PC-3 (cell line): ENCODE measurements around the gene XPNPEP3. TPM values are rescaled to one million over a fixed set of nuclear protein-coding genes. Genes with fewer than 3 reads are reported as not detected.
A peak's percentile ranks its signal among the peaks of the same experiment; 100 is the strongest.
"Not testable (repeated sequence)": the region's sequence is repeated elsewhere in the genome, so short reads cannot be mapped to it uniquely, and the experiment has no call there.

Source experiments
- ATAC-seq: fragments of 200-7000 bp; cut with Tn5 transposase; 2 replicates; pipeline ENCODE4 v1.9.1; 2020; ENCODE audit warnings: mild to moderate bottlenecking, moderate library complexity
- BruUV-seq: library from RNA; stranded (reverse); fragments of 400-500 nt; replicated peaks from 2 replicates; lab custom pipeline; 2021; lab: Mats Ljungman, UMichigan
- CTCF ChIA-PET: fragments of 300-600 bp; sonication (Branson Sonifier 250); formaldehyde crosslinking; loops from one replicate; lab custom pipeline; 2022; ENCODE audit warnings: antibody characterized with exemption; lab: Charles Lee
- POLR2A ChIA-PET: fragments of 300-600 bp; sonication (Branson Sonifier 250); formaldehyde crosslinking; loops from one replicate; lab custom pipeline; 2022; ENCODE audit warnings: antibody characterized with exemption; ENCODE audit not compliant: unreplicated experiment; lab: Charles Lee
- DNase-seq: peaks from one replicate; pipeline ENCODE4 v3.0.0-alpha.2; 2015
- H2AFZ ChIP-seq: fragments of 300-600 bp; sonication (generic); 2 replicates; pipeline ENCODE4 v1.6.0; 2016; ENCODE audit warnings: antibody characterized with exemption, low read length
- H3F3A ChIP-seq: fragments of 300-600 bp; sonication (generic); one replicate; pipeline ENCODE4 v1.6.0; 2017; ENCODE audit warnings: antibody characterized with exemption, low read length, control low read depth, mild to moderate bottlenecking; ENCODE audit not compliant: unreplicated experiment
- H3K27ac ChIP-seq: fragments of 300-600 bp; sonication (generic); 2 replicates; pipeline ENCODE4 v1.5.1; 2016; ENCODE audit warnings: mild to moderate bottlenecking, low read length
- H3K27me3 ChIP-seq: fragments of 300-600 bp; sonication (generic); 2 replicates; pipeline ENCODE4 v1.6.1; 2016; ENCODE audit warnings: low read length, mixed read lengths
- H3K36me3 ChIP-seq: fragments of 300-600 bp; sonication (generic); 2 replicates; pipeline ENCODE4 v1.6.1; 2016; ENCODE audit warnings: low read depth, mixed run types, low read length, mixed read lengths
- H3K4me1 ChIP-seq: fragments of 300-600 bp; sonication (generic); 2 replicates; pipeline ENCODE4 v1.5.1; 2016; ENCODE audit warnings: low read length; ENCODE audit not compliant: insufficient read depth
- H3K4me2 ChIP-seq: fragments of 300-600 bp; sonication (generic); 2 replicates; pipeline ENCODE4 v1.6.0; 2016; ENCODE audit warnings: low read length
- H3K4me3 ChIP-seq: fragments of 300-600 bp; sonication (generic); 2 replicates; pipeline ENCODE4 v1.5.1; 2016; ENCODE audit warnings: mild to moderate bottlenecking, low read length, mixed read lengths
- H3K79me2 ChIP-seq: fragments of 300-600 bp; sonication (generic); 2 replicates; pipeline ENCODE4 v1.6.1; 2017; ENCODE audit warnings: low read length, mixed read lengths
- H3K9ac ChIP-seq: fragments of 300-600 bp; sonication (generic); 2 replicates; pipeline ENCODE4 v1.6.0; 2016; ENCODE audit warnings: mild to moderate bottlenecking, low read length
- H3K9me2 ChIP-seq: fragments of 300-600 bp; sonication (generic); replicated peaks from 2 replicates; pipeline ENCODE4 v1.6.1; 2016; ENCODE audit warnings: mixed run types, low read length, mixed read lengths
- H3K9me3 ChIP-seq: fragments of 300-600 bp; sonication (generic); 2 replicates; pipeline ENCODE4 v1.6.1; 2016; ENCODE audit warnings: low read length, mixed read lengths
- H4K20me1 ChIP-seq: fragments of 300-600 bp; sonication (generic); 2 replicates; pipeline ENCODE4 v1.6.1; 2016; ENCODE audit warnings: low read length, mixed read lengths
- EZH2 ChIP-seq: fragments of 300-600 bp; sonication (generic); IDR thresholded peaks from one replicate; pipeline ENCODE4 v1.6.1; 2017; ENCODE audit warnings: antibody characterized with exemption, mild to moderate bottlenecking, low read length; ENCODE audit not compliant: unreplicated experiment
- EZH2phosphoT487 ChIP-seq: fragments of 300-600 bp; sonication (generic); IDR thresholded peaks from 2 replicates; pipeline ENCODE4 v1.6.1; 2018; ENCODE audit warnings: mild to moderate bottlenecking, antibody characterized with exemption, low read length, borderline replicate concordance
- intact Hi-C: fragments of 100-400 bp; cut with micrococcal nuclease; formaldehyde crosslinking; loops from 2 replicates; pipeline ENCODE4 v1.9.0; 2023
- total RNA-seq: library from RNA; depleted of rRNA; stranded (reverse); fragments of >200 nt; gene quantifications from 2 replicates; pipeline ENCODE4 v1.2.3, GENCODE V29; 2014
- TF ChIP-seq, protein P1 (sequence below): fragments of 300-600 bp; sonication (generic); conservative IDR thresholded peaks from 2 replicates; pipeline ENCODE4 v1.5.1; 2017; ENCODE audit warnings: antibody characterized with exemption, low read depth, mild to moderate bottlenecking, low read length

The XPNPEP3 gene
- total RNA-seq, 1 experiment from 2014 or later = 7.9 TPM

GRCh38 chr22:40823426-40823825 lies 33.5 kb upstream of the XPNPEP3 start:
- TF ChIP-seq, protein P1, sequence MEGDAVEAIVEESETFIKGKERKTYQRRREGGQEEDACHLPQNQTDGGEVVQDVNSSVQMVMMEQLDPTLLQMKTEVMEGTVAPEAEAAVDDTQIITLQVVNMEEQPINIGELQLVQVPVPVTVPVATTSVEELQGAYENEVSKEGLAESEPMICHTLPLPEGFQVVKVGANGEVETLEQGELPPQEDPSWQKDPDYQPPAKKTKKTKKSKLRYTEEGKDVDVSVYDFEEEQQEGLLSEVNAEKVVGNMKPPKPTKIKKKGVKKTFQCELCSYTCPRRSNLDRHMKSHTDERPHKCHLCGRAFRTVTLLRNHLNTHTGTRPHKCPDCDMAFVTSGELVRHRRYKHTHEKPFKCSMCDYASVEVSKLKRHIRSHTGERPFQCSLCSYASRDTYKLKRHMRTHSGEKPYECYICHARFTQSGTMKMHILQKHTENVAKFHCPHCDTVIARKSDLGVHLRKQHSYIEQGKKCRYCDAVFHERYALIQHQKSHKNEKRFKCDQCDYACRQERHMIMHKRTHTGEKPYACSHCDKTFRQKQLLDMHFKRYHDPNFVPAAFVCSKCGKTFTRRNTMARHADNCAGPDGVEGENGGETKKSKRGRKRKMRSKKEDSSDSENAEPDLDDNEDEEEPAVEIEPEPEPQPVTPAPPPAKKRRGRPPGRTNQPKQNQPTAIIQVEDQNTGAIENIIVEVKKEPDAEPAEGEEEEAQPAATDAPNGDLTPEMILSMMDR = no peak
- TF ChIP-seq EZH2 (no peak), EZH2phosphoT487 (no peak)
- no TSS peak for BruUV-seq
- ATAC-seq (no peak), DNase-seq (no peak)
- Histone ChIP-seq H3K79me2 (peaks cover 7% of the 10 kb centered on the region), H3K36me3 (peaks cover 17% of the 10 kb centered on the region), H2AFZ (no peak overlapping the region), H3K9me2 (no peaks in the 10 kb centered on the region), H4K20me1 (no peaks in the 10 kb centered on the region), H3K27ac (no peak overlapping the region), H3K4me1 (peaks cover 9% of the 10 kb centered on the region), H3F3A (peaks cover 4% of the 10 kb centered on the region), H3K27me3 (no peaks in the 10 kb centered on the region), H3K4me3 (no peak overlapping the region), H3K9me3 (no peaks in the 10 kb centered on the region), H3K9ac (no peak overlapping the region), H3K4me2 (no peak overlapping the region)
- intact Hi-C loops = no loop called here
- ChIA-PET POLR2A (no interaction called here), CTCF (no interaction called here)

GRCh38 chr22:40826292-40826691 lies 30.7 kb upstream of the XPNPEP3 start:
- H3K9me3 ChIP-seq, H3K4me1 ChIP-seq, H3K4me3 ChIP-seq, ATAC-seq, H4K20me1 ChIP-seq, H2AFZ ChIP-seq, H3K9me2 ChIP-seq, H3K79me2 ChIP-seq, intact Hi-C loops, CTCF ChIA-PET, H3F3A ChIP-seq, H3K9ac ChIP-seq, H3K27ac ChIP-seq, DNase-seq, H3K27me3 ChIP-seq, H3K4me2 ChIP-seq: not testable (repeated sequence)
- POLR2A ChIA-PET = interaction anchor here (0.7 kb wide), 1 partner anchor 12 kb away, joined by 3 read pairs; no protein-coding TSS in a partner anchor
- BruUV-seq = TSS peak; percentile 79
- peaks cover 38% of the 10 kb centered on the region for H3K36me3 ChIP-seq

GRCh38 chr22:40826984-40827741 lies 29.8 kb upstream of the XPNPEP3 start:
- no peak for ATAC-seq
- H4K20me1 ChIP-seq = no peaks in the 10 kb centered on the region
- no peak overlapping the region for H2AFZ ChIP-seq
- no peak overlapping the region for H3K27ac ChIP-seq
- H3K36me3 ChIP-seq = peaks cover 42% of the 10 kb centered on the region
- DNase-seq = no peak
- no peaks in the 10 kb centered on the region for H3K27me3 ChIP-seq
- intact Hi-C loops = no loop called here
- CTCF ChIA-PET = no interaction called here
- H3F3A ChIP-seq = no peaks in the 10 kb centered on the region
- BruUV-seq = no TSS peak
- H3K9me3 ChIP-seq = no peaks in the 10 kb centered on the region
- no peaks in the 10 kb centered on the region for H3K79me2 ChIP-seq
- no peak overlapping the region for H3K4me2 ChIP-seq
- H3K9ac ChIP-seq = no peak overlapping the region
- H3K4me3 ChIP-seq = no peak overlapping the region
- no peaks in the 10 kb centered on the region for H3K4me1 ChIP-seq
- no peaks in the 10 kb centered on the region for H3K9me2 ChIP-seq
- POLR2A ChIA-PET = no interaction called here
- TF ChIP-seq, protein P1 = no peak
- TF ChIP-seq EZH2phosphoT487 (no peak), EZH2 (no peak)
